Stimulated activated naive CD8-positive, alpha-beta T cell treated with anti-CD3 and anti-CD28 coated beads, Interleukin-15, Interleukin-2, amounts not matched to agents 100 ng/mL and 50 ng/mL, for 24 hours (primary cell): ENCODE measurements around the gene LRRC3.
"Not testable (repeated sequence)": the region's sequence is repeated elsewhere in the genome, so short reads cannot be mapped to it uniquely, and the experiment has no call there.

Experiments used
- H3K27ac Mint-ChIP-seq: one replicate; pipeline ENCODE4 v1.8.0; 2021; ENCODE audit warnings: mild to moderate bottlenecking, mixed read lengths
- H3K27me3 Mint-ChIP-seq: one replicate; pipeline ENCODE4 v1.8.0; 2021; ENCODE audit warnings: mixed read lengths
- H3K36me3 Mint-ChIP-seq: one replicate; pipeline ENCODE4 v1.8.0; 2021; ENCODE audit warnings: low read depth, mixed read lengths
- H3K4me1 Mint-ChIP-seq: one replicate; pipeline ENCODE4 v1.8.0; 2021; ENCODE audit warnings: low read depth, mixed read lengths
- H3K4me3 Mint-ChIP-seq: one replicate; pipeline ENCODE4 v1.8.0; 2021; ENCODE audit warnings: mild to moderate bottlenecking, mixed read lengths
- H3K9me3 Mint-ChIP-seq: one replicate; pipeline ENCODE4 v1.8.0; 2021; ENCODE audit warnings: mixed read lengths

LRRC3 gene

GRCh38 chr21:44454747-44455523 is at the start of gene LRRC3:
Gene LRRC3 (plus strand): TSS chr21:44455510. CDS start chr21:44456645, 1,135 bp downstream.
- Mint-ChIP-seq H3K9me3 (no peaks in the 10 kb centered on the region), H3K4me1 (no peaks in the 10 kb centered on the region), H3K27ac (no peak within 1 kb of the TSS), H3K4me3 (peak within 1 kb of the TSS; percentile 73), H3K27me3 (peaks cover 24% of the 10 kb centered on the region), H3K36me3 (no peaks in the 10 kb centered on the region)

GRCh38 chr21:44405948-44406872 is 49.1 kb upstream of the LRRC3 start:
- Mint-ChIP-seq H3K27ac (no peak overlapping the region), H3K4me3 (no peak overlapping the region), H3K27me3 (no peaks in the 10 kb centered on the region), H3K36me3 (no peaks in the 10 kb centered on the region), H3K9me3 (no peaks in the 10 kb centered on the region), H3K4me1 (peaks cover 8% of the 10 kb centered on the region)

GRCh38 chr21:44406953-44407352 is 48.4 kb upstream of the LRRC3 start:
- no peaks in the 10 kb centered on the region for H3K36me3 Mint-ChIP-seq
- no peaks in the 10 kb centered on the region for H3K27me3 Mint-ChIP-seq
- H3K27ac Mint-ChIP-seq, result peak overlapping the region; percentile 74
- no peak overlapping the region for H3K4me3 Mint-ChIP-seq
- peaks cover 8% of the 10 kb centered on the region for H3K4me1 Mint-ChIP-seq
- no peaks in the 10 kb centered on the region for H3K9me3 Mint-ChIP-seq

- no peaks in the 10 kb centered on the region for H3K27me3 Mint-ChIP-seq
- H3K27ac Mint-ChIP-seq, result peak overlapping the region; percentile 74
- H3K9me3 Mint-ChIP-seq, result no peaks in the 10 kb centered on the region
- H3K36me3 Mint-ChIP-seq, result no peaks in the 10 kb centered on the region
- H3K4me3 Mint-ChIP-seq, result no peak overlapping the region
- H3K4me1 Mint-ChIP-seq, result peaks cover 8% of the 10 kb centered on the region
Measured at GRCh38 chr21:44407493-44407892, 47.8 kb upstream of the LRRC3 start.

- no peaks in the 10 kb centered on the region for H3K9me3 Mint-ChIP-seq
- no peak overlapping the region for H3K4me3 Mint-ChIP-seq
- H3K36me3 Mint-ChIP-seq, result no peaks in the 10 kb centered on the region
- no peak overlapping the region for H3K27ac Mint-ChIP-seq
- H3K27me3 Mint-ChIP-seq, result no peaks in the 10 kb centered on the region
- peaks cover 8% of the 10 kb centered on the region for H3K4me1 Mint-ChIP-seq
Measured at GRCh38 chr21:44408226-44408625, 47.1 kb upstream of the LRRC3 start.

- H3K4me1 Mint-ChIP-seq, result no peaks in the 10 kb centered on the region
- H3K27ac Mint-ChIP-seq, result no peak overlapping the region
- H3K4me3 Mint-ChIP-seq, result no peak overlapping the region
- no peaks in the 10 kb centered on the region for H3K36me3 Mint-ChIP-seq
- no peaks in the 10 kb centered on the region for H3K9me3 Mint-ChIP-seq
- H3K27me3 Mint-ChIP-seq, result no peaks in the 10 kb centered on the region
Measured at GRCh38 chr21:44413566-44414290, 41.6 kb upstream of the LRRC3 start.

- no peaks in the 10 kb centered on the region for H3K36me3 Mint-ChIP-seq
Measured at GRCh38 chr21:44414291-44415072, 40.8 kb upstream of the LRRC3 start.

GRCh38 chr21:44415073-44416025 is 40.0 kb upstream of the LRRC3 start:
- Mint-ChIP-seq H3K27me3 (no peaks in the 10 kb centered on the region), H3K4me3 (no peak overlapping the region), H3K4me1 (no peaks in the 10 kb centered on the region), H3K9me3 (peaks cover 5% of the 10 kb centered on the region), H3K36me3 (no peaks in the 10 kb centered on the region), H3K27ac (no peak overlapping the region)

More at GRCh38 chr21:44414291-44415072, 40.8 kb upstream of the LRRC3 start:
- H3K4me3 Mint-ChIP-seq, result no peak overlapping the region
- H3K4me1 Mint-ChIP-seq, result no peaks in the 10 kb centered on the region
- no peaks in the 10 kb centered on the region for H3K27me3 Mint-ChIP-seq
- H3K9me3 Mint-ChIP-seq, result peaks cover 3% of the 10 kb centered on the region
- no peak overlapping the region for H3K27ac Mint-ChIP-seq

- Mint-ChIP-seq H3K27me3 (no peaks in the 10 kb centered on the region), H3K9me3 (peaks cover 5% of the 10 kb centered on the region), H3K27ac (no peak overlapping the region), H3K4me3 (no peak overlapping the region), H3K36me3 (no peaks in the 10 kb centered on the region), H3K4me1 (no peaks in the 10 kb centered on the region)
Measured at GRCh38 chr21:44416193-44416592, 39.1 kb upstream of the LRRC3 start.

GRCh38 chr21:44417621-44418107 is 37.6 kb upstream of the LRRC3 start:
- H3K9me3 Mint-ChIP-seq, H3K27me3 Mint-ChIP-seq, H3K4me1 Mint-ChIP-seq, H3K36me3 Mint-ChIP-seq, H3K4me3 Mint-ChIP-seq, H3K27ac Mint-ChIP-seq: not testable (repeated sequence)

- no peaks in the 10 kb centered on the region for H3K4me1 Mint-ChIP-seq
- H3K27ac Mint-ChIP-seq, result no peak overlapping the region
- H3K4me3 Mint-ChIP-seq, result no peak overlapping the region
- H3K36me3 Mint-ChIP-seq, result no peaks in the 10 kb centered on the region
- no peaks in the 10 kb centered on the region for H3K27me3 Mint-ChIP-seq
- peaks cover 5% of the 10 kb centered on the region for H3K9me3 Mint-ChIP-seq
Measured at GRCh38 chr21:44418108-44418875, 37.0 kb upstream of the LRRC3 start.

- Mint-ChIP-seq H3K4me3 (no peak overlapping the region), H3K27ac (no peak overlapping the region), H3K27me3 (no peaks in the 10 kb centered on the region), H3K4me1 (no peaks in the 10 kb centered on the region), H3K9me3 (peaks cover 5% of the 10 kb centered on the region), H3K36me3 (no peaks in the 10 kb centered on the region)
Measured at GRCh38 chr21:44418876-44419230, 36.5 kb upstream of the LRRC3 start.

GRCh38 chr21:44419679-44420078 is 35.6 kb upstream of the LRRC3 start:
- no peaks in the 10 kb centered on the region for H3K4me1 Mint-ChIP-seq
- H3K4me3 Mint-ChIP-seq, result no peak overlapping the region
- H3K27ac Mint-ChIP-seq, result no peak overlapping the region
- H3K27me3 Mint-ChIP-seq, result no peaks in the 10 kb centered on the region
- peaks cover 5% of the 10 kb centered on the region for H3K9me3 Mint-ChIP-seq
- H3K36me3 Mint-ChIP-seq, result no peaks in the 10 kb centered on the region
